HepG2 (cell line): ENCODE results near the gene MYADML2. TPM values are rescaled to one million over a fixed set of nuclear protein-coding genes. Genes with fewer than 3 reads are reported as not detected.
A peak's percentile ranks its signal among the peaks of the same experiment; 100 is the strongest.

Source experiments
- ATAC-seq: fragments of 200-7000 bp; cut with Tn5 transposase; 3 replicates; pipeline ENCODE4 v1.9.1; 2020; ENCODE audit warnings: mild to moderate bottlenecking, moderate library complexity
- BruUV-seq: library from RNA; stranded (reverse); fragments of 400-500 nt; replicated peaks from 2 replicates; lab custom pipeline; 2021; lab: Mats Ljungman, UMichigan
- CTCF ChIA-PET: fragments of 300-600 bp; formaldehyde crosslinking; extraction: SDS; loops from one replicate; lab custom pipeline; 2021; ENCODE audit warnings: low total read pairs, inconsistent platforms, low intra/inter-chr PET ratio; lab: Yijun Ruan, JAX
- POLR2A ChIA-PET: fragments of 350-600 bp; sonication (Branson Sonifier 250); formaldehyde crosslinking; loops from one replicate; lab custom pipeline; 2020; ENCODE audit warnings: antibody characterized with exemption, inconsistent platforms; lab: Yijun Ruan, JAX
- DNase-seq: peaks from one replicate; pipeline ENCODE4 v3.0.0-alpha.2; 2015; ENCODE audit warnings: low spot score
- FAIRE-seq: peaks from 3 replicates; lab custom pipeline; 2011; peaks lifted over from hg19 to GRCh38; lab: Jason Lieb, UNC
- H2AFZ ChIP-seq: one replicate; pipeline ENCODE4 v1.6.1; 2011; ENCODE audit warnings: low read length, inconsistent platforms
- H3K27ac ChIP-seq: fragments of 300-600 bp; 3 replicates; pipeline ENCODE4 v1.8.0; 2011; ENCODE audit warnings: mixed run types, mild to moderate bottlenecking, mixed read lengths, low read length, inconsistent platforms; ENCODE audit not compliant: insufficient read depth; ENCODE audit errors: extremely low read length
- H3K27me3 ChIP-seq, 2 experiments: fragments of 200-600 bp in 1 of 2; 2 replicates in 1 of 2; 3 replicates in 1 of 2; pipeline versions ENCODE4 v1.6.0 to v1.8.0; 2011; ENCODE audit warnings: low read length in 2 of 2, mild to moderate bottlenecking in 2 of 2, moderate library complexity in 2 of 2, inconsistent platforms in 1 of 2; ENCODE audit not compliant: insufficient read depth in 2 of 2, control insufficient read depth in 1 of 2
- H3K36me3 ChIP-seq, 2 experiments: fragments of 200-600 bp in 1 of 2; replicated peaks in 1 of 2; 2 replicates in 1 of 2; 3 replicates in 1 of 2; pipeline versions ENCODE4 v1.5.1 to v1.8.0; 2011; ENCODE audit warnings: low read length in 2 of 2, inconsistent platforms in 1 of 2; ENCODE audit not compliant: insufficient read depth in 2 of 2, control insufficient read depth in 1 of 2
- H3K4me1 ChIP-seq: 2 replicates; pipeline ENCODE4 v1.5.1; 2012; ENCODE audit warnings: low read length, inconsistent platforms; ENCODE audit not compliant: insufficient read depth
- H3K4me2 ChIP-seq: 2 replicates; pipeline ENCODE4 v1.6.0; 2011; ENCODE audit warnings: low read depth, low read length, inconsistent platforms
- H3K4me3 ChIP-seq, 3 experiments: fragments of 200-600 bp in 1 of 3; sonication (generic), shearing (Covaris generic) in 1 of 3; replicated peaks in 1 of 3; 2 replicates each; pipeline ENCODE4 v1.5.1; 2011 to 2016; ENCODE audit warnings: low read length in 3 of 3, inconsistent platforms in 2 of 3, low read depth in 2 of 3, mild to moderate bottlenecking in 2 of 3, control low read depth in 1 of 3, mixed read lengths in 1 of 3; ENCODE audit not compliant: insufficient read depth in 1 of 3
- H3K79me2 ChIP-seq: one replicate; pipeline ENCODE4 v1.6.1; 2011; ENCODE audit warnings: low read length, inconsistent platforms; ENCODE audit not compliant: insufficient read depth
- H3K9ac ChIP-seq: 2 replicates; pipeline ENCODE4 v1.6.0; 2011; ENCODE audit warnings: mild to moderate bottlenecking, low read depth, low read length, inconsistent platforms; ENCODE audit not compliant: insufficient read depth
- H3K9me3 ChIP-seq: 2 replicates; pipeline ENCODE4 v1.5.1; 2012; ENCODE audit warnings: mild to moderate bottlenecking, low read length
- H4K20me1 ChIP-seq: 2 replicates; pipeline ENCODE4 v1.6.0; 2011; ENCODE audit warnings: inconsistent platforms, mild to moderate bottlenecking, low read length, moderate library complexity; ENCODE audit not compliant: insufficient read depth
- CEBPB ChIP-seq: IDR thresholded peaks from 2 replicates; pipeline ENCODE4 v1.6.1; 2011; ENCODE audit warnings: low read depth, low read length, improper control_type of control experiment, borderline replicate concordance
- GATAD2A ChIP-seq: IDR thresholded peaks from 2 replicates; pipeline ENCODE4 v1.6.1; 2016
- KDM2A ChIP-seq: sonication (generic); formaldehyde crosslinking; IDR thresholded peaks from 2 replicates; pipeline ENCODE4 v1.4.0; 2020; ENCODE audit warnings: low read depth, missing genetic modification reagents, borderline replicate concordance
- KDM5B ChIP-seq: sonication (generic); formaldehyde crosslinking; IDR thresholded peaks from 2 replicates; pipeline ENCODE4 v1.4.0; 2020; ENCODE audit warnings: missing genetic modification reagents, mild to moderate bottlenecking, borderline replicate concordance
- MIER2 ChIP-seq: IDR thresholded peaks from 2 replicates; pipeline ENCODE4 v1.6.1; 2016; ENCODE audit warnings: missing biosample characterization, missing genetic modification reagents
- POLR2AphosphoS5 ChIP-seq: IDR thresholded peaks from 2 replicates; pipeline ENCODE4 v1.6.1; 2012; ENCODE audit warnings: low read depth, low read length
- RBFOX2 ChIP-seq: fragments of 200-400 bp; formaldehyde crosslinking; IDR thresholded peaks from 2 replicates; pipeline ENCODE4 v1.6.1; 2017; ENCODE audit warnings: low read depth, mild to moderate bottlenecking, low read length
- SUZ12 ChIP-seq: fragments of 150-350 bp; IDR thresholded peaks from 2 replicates; pipeline ENCODE4 v1.6.1; 2014; ENCODE audit warnings: low read depth, low read length
- ZBTB7B ChIP-seq: sonication (generic); formaldehyde crosslinking; IDR thresholded peaks from 2 replicates; pipeline ENCODE4 v1.4.0; 2020; ENCODE audit warnings: missing genetic modification reagents
- ZNF225 ChIP-seq: sonication (generic); formaldehyde crosslinking; IDR thresholded peaks from 2 replicates; pipeline ENCODE4 v1.4.0; 2020; ENCODE audit warnings: mild to moderate bottlenecking, missing genetic modification reagents
- ZNF567 ChIP-seq: sonication (generic); formaldehyde crosslinking; IDR thresholded peaks from 2 replicates; pipeline ENCODE4 v1.8.1; 2023; ENCODE audit warnings: mild to moderate bottlenecking, missing genetic modification reagents, borderline replicate concordance
- ZNF746 ChIP-seq: sonication (generic); formaldehyde crosslinking; IDR thresholded peaks from 2 replicates; pipeline ENCODE4 v1.8.0; 2022; ENCODE audit warnings: mild to moderate bottlenecking, missing genetic modification reagents
- WGBS: methylation state at CpG from one replicate; pipeline ENCODE4 v1.1.6; 2017; ENCODE audit warnings: low lambda C conversion rate; 5-methylcytosine and 5-hydroxymethylcytosine counted together
- in situ Hi-C: cut with HindIII; loops from 2 replicates; pipeline ENCODE4 v1.10.0; 2017; ENCODE audit warnings: low pct_unique_long_range_greater_than_20kb; ENCODE audit not compliant: extremely low pct_ligation_motif_present
- intact Hi-C: fragments of 100-400 bp; cut with micrococcal nuclease; formaldehyde crosslinking; loops from one replicate; pipeline ENCODE4 v1.10.0; 2022; ENCODE audit not compliant: unreplicated experiment
- polyA plus RNA-seq, 8 experiments: library from polyadenylated mRNA; depleted of rRNA in 3 of 8; stranded (reverse) in 7 of 8; unstranded in 1 of 8; fragments of >200 nt; fragmentation: Illumina TruSeq in 4 of 8; extraction: Trizol in 4 of 8; gene quantifications; 2 replicates each; pipeline versions ENCODE4 v1.2.1 to v1.2.3, GENCODE V29; 2011 to 2016; ENCODE audit warnings: low read depth in 4 of 8, missing spikeins in 1 of 8, mixed read lengths in 1 of 8; ENCODE audit not compliant: insufficient read depth in 1 of 8
- total RNA-seq, 5 experiments: library from RNA; depleted of rRNA; stranded (reverse); fragments of >200 nt; fragmentation: Illumina TruSeq; extraction: Trizol; gene quantifications; 2 replicates each; pipeline ENCODE4 v1.2.3, GENCODE V29; 2016; ENCODE audit warnings: low read depth in 1 of 5
- TF ChIP-seq, protein P1 (sequence below): IDR thresholded peaks from 2 replicates; pipeline ENCODE4 v1.6.1; 2018; ENCODE audit warnings: missing genetic modification reagents, mild to moderate bottlenecking, missing compliant biosample characterization
- TF ChIP-seq, protein P2 (sequence below): sonication (generic); formaldehyde crosslinking; IDR thresholded peaks from 2 replicates; pipeline ENCODE4 v1.5.0; 2020; ENCODE audit warnings: mild to moderate bottlenecking, missing genetic modification reagents, borderline replicate concordance

The MYADML2 gene
- total and polyA plus RNA-seq, 2 of the 13 experiments (the other 11 are each of a cell fraction or from before 2014, with no cell fraction given), result not detected

DNA sequence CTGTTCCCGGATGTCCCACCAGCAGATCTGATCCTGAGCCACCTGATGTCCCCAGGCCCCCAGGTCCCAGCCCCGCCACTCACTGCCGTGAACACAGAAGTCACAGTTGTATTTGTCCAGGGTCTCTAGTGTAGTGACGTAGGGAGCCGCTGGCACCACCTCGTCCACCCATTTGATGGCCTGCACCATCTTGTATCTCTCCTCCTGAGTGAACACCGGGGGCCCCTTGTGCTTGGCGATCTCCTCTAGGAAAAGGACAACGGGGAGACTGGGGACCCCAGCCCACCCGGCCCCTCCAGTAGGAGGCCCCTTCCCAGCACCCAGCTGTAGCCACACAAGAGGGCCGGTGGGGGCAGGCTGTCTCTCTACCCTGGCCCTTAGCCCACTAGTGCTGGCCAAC is 38.2 kb downstream of the MYADML2 start (continued):
- TF ChIP-seq ZNF567 (CRISPR knock-in tag), result no peak
- no peak for TF ChIP-seq ZBTB7B (CRISPR knock-in tag)
- TF ChIP-seq CEBPB, result no peak
- no peak for TF ChIP-seq MIER2 (CRISPR knock-in tag)
- TF ChIP-seq GATAD2A (CRISPR knock-in tag), result no peak
- TF ChIP-seq KDM5B (CRISPR knock-in tag), result no peak
- no peak for TF ChIP-seq ZNF225 (CRISPR knock-in tag)
- TF ChIP-seq SUZ12, result no peak
- TF ChIP-seq, protein P1, sequence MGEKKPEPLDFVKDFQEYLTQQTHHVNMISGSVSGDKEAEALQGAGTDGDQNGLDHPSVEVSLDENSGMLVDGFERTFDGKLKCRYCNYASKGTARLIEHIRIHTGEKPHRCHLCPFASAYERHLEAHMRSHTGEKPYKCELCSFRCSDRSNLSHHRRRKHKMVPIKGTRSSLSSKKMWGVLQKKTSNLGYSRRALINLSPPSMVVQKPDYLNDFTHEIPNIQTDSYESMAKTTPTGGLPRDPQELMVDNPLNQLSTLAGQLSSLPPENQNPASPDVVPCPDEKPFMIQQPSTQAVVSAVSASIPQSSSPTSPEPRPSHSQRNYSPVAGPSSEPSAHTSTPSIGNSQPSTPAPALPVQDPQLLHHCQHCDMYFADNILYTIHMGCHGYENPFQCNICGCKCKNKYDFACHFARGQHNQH (CRISPR knock-in tag), result peak; percentile 9; the same call in 1 of the 2 replicates

DNA sequence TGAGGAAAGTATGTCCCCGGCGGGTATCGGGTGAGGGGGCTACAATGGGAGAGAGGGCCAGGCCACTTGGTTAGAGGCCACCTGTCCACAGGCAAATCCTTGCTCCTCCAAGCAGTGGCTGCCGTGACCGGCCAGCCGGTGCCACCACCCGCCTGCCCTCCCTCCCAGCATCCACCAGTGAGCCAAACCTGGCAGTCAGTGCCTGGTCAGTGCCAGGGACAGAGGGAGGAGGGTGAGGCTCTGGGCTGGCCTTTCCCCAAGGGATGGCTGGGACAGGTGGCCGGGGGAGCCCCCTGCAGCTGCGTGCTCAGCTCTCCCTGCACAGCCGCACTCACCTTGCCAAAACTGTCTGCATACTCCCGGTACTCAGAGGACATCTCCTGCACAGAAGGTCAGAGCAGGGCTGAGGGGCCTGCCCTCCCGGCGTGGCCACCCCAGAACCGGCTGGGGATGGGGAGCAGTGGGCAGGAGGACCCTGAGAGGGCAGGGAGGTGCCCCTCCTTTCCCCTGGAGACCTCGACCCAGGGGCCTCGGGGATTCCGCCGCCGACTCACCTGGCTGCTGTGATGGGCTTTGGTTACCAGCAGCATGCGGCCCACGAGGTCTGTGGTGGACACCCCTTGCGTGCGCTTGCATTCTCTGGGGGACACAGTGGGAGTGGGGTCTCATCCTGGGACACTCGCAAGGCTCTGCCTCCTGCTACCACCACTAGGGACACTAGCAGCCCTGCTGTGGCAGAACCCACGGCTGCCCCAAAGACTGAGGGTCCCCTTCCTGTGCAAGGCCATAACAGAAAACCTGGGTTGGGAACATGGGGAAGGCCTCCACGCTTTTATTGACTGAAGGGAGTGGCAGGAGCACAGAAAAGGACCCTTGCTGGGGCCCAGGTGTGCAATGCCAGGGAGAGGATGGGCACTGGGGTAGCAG is 39.6 kb downstream of the MYADML2 start:
- H3K4me3 ChIP-seq, result no peak overlapping the region
- H4K20me1 ChIP-seq, result peaks cover 14% of the 10 kb centered on the region; the same call in 1 of the 2 replicates
- H3K9ac ChIP-seq, result no peak overlapping the region
- peaks cover 47 to 63% of the 10 kb centered on the region in 2 experiments for H3K36me3 ChIP-seq
- H3K27ac ChIP-seq, result peak overlapping the region; percentile 99
- ChIA-PET POLR2A (interaction anchor here (1.1 to 2.0 kb wide), 3 partner anchors 10 to 86 kb away, joined by 3 to 5 read pairs (median 3); no protein-coding TSS in a partner anchor), CTCF (no interaction called here)
- H3K27me3 ChIP-seq, result no peaks in the 10 kb centered on the region; a peak in 1 of 5 replicates
- H3K4me2 ChIP-seq, result no peak overlapping the region
- H3K9me3 ChIP-seq, result no peaks in the 10 kb centered on the region
- BruUV-seq, result no TSS peak
- H3K4me1 ChIP-seq, result peaks cover 38% of the 10 kb centered on the region
- FAIRE-seq, result no peak
- ATAC-seq, result no peak
- peaks cover 33% of the 10 kb centered on the region for H3K79me2 ChIP-seq
- WGBS, result 93% methylated on average over 21 of the region's 26 CpGs
- intact Hi-C loops, result no loop called here
- DNase-seq, result no peak
- in situ Hi-C loops, result no loop called here
- no peak overlapping the region for H2AFZ ChIP-seq
- TF ChIP-seq RBFOX2 (peak; percentile 65), ZNF746 (peak; percentile 28; the same call in 1 of the 2 replicates), KDM2A (CRISPR knock-in tag) (0 out of 2 replicates have a peak, but pooled peaks have one; percentile 9), POLR2AphosphoS5 (peak; percentile 10)
- TF ChIP-seq, protein P2, sequence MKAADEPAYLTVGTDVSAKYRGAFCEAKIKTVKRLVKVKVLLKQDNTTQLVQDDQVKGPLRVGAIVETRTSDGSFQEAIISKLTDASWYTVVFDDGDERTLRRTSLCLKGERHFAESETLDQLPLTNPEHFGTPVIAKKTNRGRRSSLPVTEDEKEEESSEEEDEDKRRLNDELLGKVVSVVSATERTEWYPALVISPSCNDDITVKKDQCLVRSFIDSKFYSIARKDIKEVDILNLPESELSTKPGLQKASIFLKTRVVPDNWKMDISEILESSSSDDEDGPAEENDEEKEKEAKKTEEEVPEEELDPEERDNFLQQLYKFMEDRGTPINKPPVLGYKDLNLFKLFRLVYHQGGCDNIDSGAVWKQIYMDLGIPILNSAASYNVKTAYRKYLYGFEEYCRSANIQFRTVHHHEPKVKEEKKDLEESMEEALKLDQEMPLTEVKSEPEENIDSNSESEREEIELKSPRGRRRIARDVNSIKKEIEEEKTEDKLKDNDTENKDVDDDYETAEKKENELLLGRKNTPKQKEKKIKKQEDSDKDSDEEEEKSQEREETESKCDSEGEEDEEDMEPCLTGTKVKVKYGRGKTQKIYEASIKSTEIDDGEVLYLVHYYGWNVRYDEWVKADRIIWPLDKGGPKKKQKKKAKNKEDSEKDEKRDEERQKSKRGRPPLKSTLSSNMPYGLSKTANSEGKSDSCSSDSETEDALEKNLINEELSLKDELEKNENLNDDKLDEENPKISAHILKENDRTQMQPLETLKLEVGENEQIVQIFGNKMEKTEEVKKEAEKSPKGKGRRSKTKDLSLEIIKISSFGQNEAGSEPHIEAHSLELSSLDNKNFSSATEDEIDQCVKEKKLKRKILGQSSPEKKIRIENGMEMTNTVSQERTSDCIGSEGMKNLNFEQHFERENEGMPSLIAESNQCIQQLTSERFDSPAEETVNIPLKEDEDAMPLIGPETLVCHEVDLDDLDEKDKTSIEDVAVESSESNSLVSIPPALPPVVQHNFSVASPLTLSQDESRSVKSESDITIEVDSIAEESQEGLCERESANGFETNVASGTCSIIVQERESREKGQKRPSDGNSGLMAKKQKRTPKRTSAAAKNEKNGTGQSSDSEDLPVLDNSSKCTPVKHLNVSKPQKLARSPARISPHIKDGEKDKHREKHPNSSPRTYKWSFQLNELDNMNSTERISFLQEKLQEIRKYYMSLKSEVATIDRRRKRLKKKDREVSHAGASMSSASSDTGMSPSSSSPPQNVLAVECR (CRISPR knock-in tag), result 0 out of 2 replicates have a peak, but pooled peaks have one; percentile 8
